ENCODE measurements around the gene MLH3.
"Not testable (repeated sequence)": the region's sequence is repeated elsewhere in the genome, so short reads cannot be mapped to it uniquely, and the experiment has no call there.

The MLH3 gene

GRCh38 chr14:75068294-75069120, 17.2 kb upstream of the MLH3 start:
- TF ChIP-seq ZNF70 (CRISPR knock-in tag; IDR thresholded peaks at IDR 0.05) (no peak), ISL1 (CRISPR knock-in tag; IDR thresholded peaks at IDR 0.05) (peak; percentile 65)

GRCh38 chr14:75067765-75068164, 16.5 kb upstream of the MLH3 start:
- ATAC-seq: not testable (repeated sequence)

More at GRCh38 chr14:75068294-75069120, 17.2 kb upstream of the MLH3 start:
- peak; percentile 78 for ATAC-seq

DNA sequence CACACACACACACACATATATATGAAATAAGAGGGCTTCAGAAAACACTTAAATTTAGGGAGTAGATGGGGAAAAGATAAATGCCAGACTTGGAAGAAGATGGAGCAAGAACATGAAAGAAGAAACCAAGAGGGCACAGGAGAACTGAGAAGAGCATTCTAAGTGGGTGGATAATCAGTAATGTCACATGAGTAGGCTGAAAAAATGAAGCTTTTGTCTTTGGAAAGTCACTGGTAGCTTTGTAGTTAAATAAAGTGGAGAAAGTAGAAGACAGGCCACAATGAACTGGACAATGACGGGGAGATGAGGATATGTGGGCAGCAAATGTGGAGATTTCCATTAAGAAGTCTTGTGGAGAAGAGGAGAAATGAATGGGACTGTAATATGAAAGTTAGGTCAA, 15.9 kb upstream of the MLH3 start:
- ATAC-seq: no peak
- TF ChIP-seq ZFP3 (CRISPR knock-in tag; IDR thresholded peaks at IDR 0.05) (no peak), TSHZ2 (CRISPR knock-in tag; IDR thresholded peaks at IDR 0.05) (no peak)

- ATAC-seq: no peak
- TF ChIP-seq SNAI2 (CRISPR knock-in tag; IDR thresholded peaks at IDR 0.05): no peak
- no peak for TF ChIP-seq ARNTL (CRISPR knock-in tag; IDR thresholded peaks at IDR 0.05; ENCODE audit: borderline replicate concordance, low read depth)
- no peak for TF ChIP-seq ZFP3 (CRISPR knock-in tag; IDR thresholded peaks at IDR 0.05)
- TF ChIP-seq ESRRG (CRISPR knock-in tag; IDR thresholded peaks at IDR 0.05): no peak
- no peak for TF ChIP-seq ISL1 (CRISPR knock-in tag; IDR thresholded peaks at IDR 0.05)
- TF ChIP-seq ZFP30 (CRISPR knock-in tag; IDR thresholded peaks at IDR 0.05): no peak
- no peak for TF ChIP-seq RARB (CRISPR knock-in tag; IDR thresholded peaks at IDR 0.05)
- no peak for TF ChIP-seq OSR1 (CRISPR knock-in tag; IDR thresholded peaks at IDR 0.05)
- no peak for TF ChIP-seq TCF4 (CRISPR knock-in tag; IDR thresholded peaks at IDR 0.05; ENCODE audit: borderline replicate concordance)
- TF ChIP-seq PPARA (CRISPR knock-in tag; IDR thresholded peaks at IDR 0.05; ENCODE audit: borderline replicate concordance): no peak
- TF ChIP-seq BACH2 (CRISPR knock-in tag; IDR thresholded peaks at IDR 0.05; ENCODE audit: borderline replicate concordance): no peak
These were observed 15.4 kb upstream of the MLH3 start for GRCh38 chr14:75066691-75067090.

- ATAC-seq: no peak
- TF ChIP-seq PATZ1 (CRISPR knock-in tag; IDR thresholded peaks at IDR 0.05; ENCODE audit: borderline replicate concordance) (no peak), ZC3H10 (CRISPR knock-in tag; IDR thresholded peaks at IDR 0.05) (no peak), PPARA (CRISPR knock-in tag; IDR thresholded peaks at IDR 0.05; ENCODE audit: borderline replicate concordance) (no peak), CSRNP3 (CRISPR knock-in tag; IDR thresholded peaks at IDR 0.05) (no peak), ARNTL (CRISPR knock-in tag; IDR thresholded peaks at IDR 0.05; ENCODE audit: borderline replicate concordance, low read depth) (no peak), SNAI2 (CRISPR knock-in tag; IDR thresholded peaks at IDR 0.05) (no peak), TOX (CRISPR knock-in tag; IDR thresholded peaks at IDR 0.05; ENCODE audit: borderline replicate concordance) (no peak), CSDC2 (CRISPR knock-in tag; IDR thresholded peaks at IDR 0.05) (no peak), POU6F1 (CRISPR knock-in tag; IDR thresholded peaks at IDR 0.05; ENCODE audit: borderline replicate concordance, low read depth) (no peak)
These were observed 12.9 kb upstream of the MLH3 start for GRCh38 chr14:75064205-75064567.
